ENCODE results near the gene ZNF429. TPM values are rescaled to one million over a fixed set of nuclear protein-coding genes. Genes with fewer than 3 reads are reported as not detected.
"Not testable (repeated sequence)": the region's sequence is repeated elsewhere in the genome, so short reads cannot be mapped to it uniquely, and the experiment has no call there.

ZNF429 gene
- total and polyA plus RNA-seq, 2 experiments from 2014 or later = 12.8 to 19.9 TPM

DNA sequence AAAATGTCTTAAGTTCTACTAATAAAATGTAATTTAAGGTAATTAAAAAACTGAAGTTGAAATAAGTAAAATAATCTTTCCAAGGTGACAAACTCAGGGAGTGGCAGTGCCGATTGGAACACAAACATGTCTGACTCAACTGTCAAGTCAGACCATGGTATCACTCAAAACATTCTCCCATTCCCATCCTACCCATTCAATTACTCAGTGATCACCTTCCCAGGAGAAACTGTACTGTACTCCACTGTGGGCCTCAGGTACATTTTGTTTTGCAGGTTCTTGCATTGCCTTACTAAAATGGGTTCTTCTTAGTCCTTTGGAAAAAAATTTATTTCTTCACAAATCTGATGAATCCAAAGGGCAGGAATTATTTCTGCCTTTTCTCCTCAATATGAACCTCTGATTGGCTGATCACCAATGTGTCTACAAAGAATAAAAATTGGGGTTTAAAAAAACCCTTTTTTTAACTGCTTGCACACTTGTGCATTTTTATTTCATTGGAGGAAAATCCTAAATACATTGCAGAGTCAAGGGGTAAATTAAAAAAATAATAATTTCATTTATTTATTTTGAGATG is 96.8 kb downstream of the ZNF429 start:
- DNase-seq (ENCODE audit: low spot score) = no peak
- Histone ChIP-seq H2AFZ (no peak overlapping the region), H3K9me2 (replicated peaks; ENCODE audit: insufficient read depth) (no peaks in the 10 kb centered on the region), H3K36me3 (replicated peaks; ENCODE audit: insufficient read depth, low read depth) (no peaks in the 10 kb centered on the region), H3K27me3 (no peaks in the 10 kb centered on the region), H3K4me2 (peak overlapping the region; percentile 68), H3K79me2 (no peaks in the 10 kb centered on the region), H3K4me3 (no peak overlapping the region), H3K27ac (no peak overlapping the region), H3K9me3 (ENCODE audit: low read depth) (no peaks in the 10 kb centered on the region), H4K20me1 (ENCODE audit: insufficient read depth, poor library complexity, severe bottlenecking) (no peaks in the 10 kb centered on the region), H3K4me1 (ENCODE audit: insufficient read depth) (peaks cover 9% of the 10 kb centered on the region)
- 44% methylated on average over 1 of the region's 1 CpG for WGBS (ENCODE audit: low lambda C conversion rate, missing lambda C conversion rate)
- no peak for TF ChIP-seq EZH2 (IDR thresholded peaks at IDR 0.05; ENCODE audit: borderline replicate concordance)
- TF ChIP-seq EZH2phosphoT487 (IDR thresholded peaks at IDR 0.05; ENCODE audit: low read depth, severe bottlenecking, unreplicated experiment) = no peak
- TF ChIP-seq, protein P1, sequence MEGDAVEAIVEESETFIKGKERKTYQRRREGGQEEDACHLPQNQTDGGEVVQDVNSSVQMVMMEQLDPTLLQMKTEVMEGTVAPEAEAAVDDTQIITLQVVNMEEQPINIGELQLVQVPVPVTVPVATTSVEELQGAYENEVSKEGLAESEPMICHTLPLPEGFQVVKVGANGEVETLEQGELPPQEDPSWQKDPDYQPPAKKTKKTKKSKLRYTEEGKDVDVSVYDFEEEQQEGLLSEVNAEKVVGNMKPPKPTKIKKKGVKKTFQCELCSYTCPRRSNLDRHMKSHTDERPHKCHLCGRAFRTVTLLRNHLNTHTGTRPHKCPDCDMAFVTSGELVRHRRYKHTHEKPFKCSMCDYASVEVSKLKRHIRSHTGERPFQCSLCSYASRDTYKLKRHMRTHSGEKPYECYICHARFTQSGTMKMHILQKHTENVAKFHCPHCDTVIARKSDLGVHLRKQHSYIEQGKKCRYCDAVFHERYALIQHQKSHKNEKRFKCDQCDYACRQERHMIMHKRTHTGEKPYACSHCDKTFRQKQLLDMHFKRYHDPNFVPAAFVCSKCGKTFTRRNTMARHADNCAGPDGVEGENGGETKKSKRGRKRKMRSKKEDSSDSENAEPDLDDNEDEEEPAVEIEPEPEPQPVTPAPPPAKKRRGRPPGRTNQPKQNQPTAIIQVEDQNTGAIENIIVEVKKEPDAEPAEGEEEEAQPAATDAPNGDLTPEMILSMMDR (IDR thresholded peaks at IDR 0.05; ENCODE audit: poor library complexity) = no peak

DNA sequence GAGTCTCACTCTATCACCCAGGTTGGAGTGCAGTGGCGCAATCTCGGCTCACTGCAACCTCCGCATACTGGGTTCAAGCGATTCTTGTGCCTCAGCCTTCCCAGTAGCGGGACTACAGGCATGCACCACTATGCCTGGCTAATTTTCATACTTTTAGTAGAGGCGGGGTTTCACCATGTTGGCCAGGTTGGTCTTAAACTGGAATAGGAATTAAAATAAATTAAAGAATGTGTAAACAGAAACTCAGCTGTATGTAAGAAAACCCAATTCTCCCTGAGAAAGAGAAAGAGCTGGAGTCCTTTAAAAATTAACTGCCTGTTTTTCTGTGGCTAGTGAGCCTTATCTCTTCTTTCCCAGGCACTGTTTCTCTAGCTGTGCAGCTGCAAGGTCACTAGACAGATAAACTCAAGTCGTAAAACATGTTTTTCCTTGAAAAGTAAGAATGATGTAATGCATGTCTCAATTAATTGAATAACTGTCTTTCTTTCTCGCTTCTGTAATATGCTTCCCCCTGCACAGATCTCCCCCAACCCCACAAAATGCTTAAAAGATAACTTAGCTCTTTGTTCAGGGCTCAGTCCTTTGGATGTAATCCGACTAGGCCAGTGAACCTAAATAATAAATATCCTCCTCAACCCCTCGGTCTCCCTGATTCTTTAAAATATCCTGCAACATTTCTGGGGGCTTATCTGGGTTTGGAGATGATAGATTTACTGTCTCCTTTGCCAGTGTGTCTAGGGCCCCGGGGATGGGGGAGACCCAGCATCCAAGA is 97.4 kb downstream of the ZNF429 start:
- Histone ChIP-seq H3K4me1 (ENCODE audit: insufficient read depth) (peaks cover 12% of the 10 kb centered on the region), H3K4me2 (peak overlapping the region; percentile 86), H3K27ac (peak overlapping the region; percentile 15)
- not testable (repeated sequence) for H3K4me3 ChIP-seq; H3K36me3 ChIP-seq (replicated peaks; ENCODE audit: insufficient read depth, low read depth); H4K20me1 ChIP-seq (ENCODE audit: insufficient read depth, poor library complexity, severe bottlenecking); H2AFZ ChIP-seq; H3K9me2 ChIP-seq (replicated peaks; ENCODE audit: insufficient read depth); H3K27me3 ChIP-seq; DNase-seq (ENCODE audit: low spot score); H3K79me2 ChIP-seq; H3K9me3 ChIP-seq (ENCODE audit: low read depth)
- 45% methylated on average over 11 of the region's 11 CpGs for WGBS (ENCODE audit: low lambda C conversion rate, missing lambda C conversion rate)

DNA sequence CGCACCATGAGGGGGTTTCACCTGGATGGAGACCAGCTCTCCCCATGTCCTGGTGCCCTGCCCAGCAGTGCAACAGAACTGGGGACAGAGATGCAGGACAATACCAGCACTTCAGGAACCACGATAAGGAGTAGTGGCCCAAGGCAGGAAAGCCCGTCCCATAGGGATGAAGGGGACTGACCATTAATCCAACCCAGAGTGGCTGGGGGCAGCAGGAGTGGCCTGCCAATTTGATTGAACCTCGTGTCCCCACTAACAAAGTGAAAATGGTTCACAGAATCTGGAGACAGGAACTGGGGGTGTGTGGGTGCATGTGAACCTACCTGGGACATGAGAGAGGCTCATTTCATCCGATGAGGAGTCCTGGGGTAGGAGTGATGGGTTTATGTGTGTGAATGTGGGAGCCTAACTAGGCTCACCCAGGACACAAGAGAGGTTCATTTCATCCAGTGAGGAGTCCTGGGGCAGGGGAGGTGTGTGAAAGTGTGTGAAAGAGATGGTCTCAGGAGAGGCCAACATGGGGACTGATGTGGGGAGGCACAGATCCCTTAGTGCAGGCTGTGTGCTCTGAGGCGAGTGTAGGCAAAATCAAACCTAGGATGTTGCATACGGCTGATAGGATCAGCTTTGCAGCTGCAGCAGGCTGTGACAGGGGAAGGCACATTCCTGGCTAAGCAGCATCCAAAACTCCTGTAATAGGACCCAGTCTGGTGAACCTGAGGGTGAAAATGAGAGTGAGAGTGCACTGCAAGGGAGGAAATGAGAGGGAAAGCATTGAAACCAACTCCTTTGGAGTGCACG is 98.2 kb downstream of the ZNF429 start:
- WGBS (ENCODE audit: low lambda C conversion rate, missing lambda C conversion rate) = 62% methylated on average over 8 of the region's 8 CpGs
- Histone ChIP-seq H3K27me3 (no peaks in the 10 kb centered on the region), H3K9me2 (replicated peaks; ENCODE audit: insufficient read depth) (no peaks in the 10 kb centered on the region), H3K79me2 (no peaks in the 10 kb centered on the region), H3K36me3 (replicated peaks; ENCODE audit: insufficient read depth, low read depth) (no peaks in the 10 kb centered on the region), H2AFZ (no peak overlapping the region), H3K27ac (peak overlapping the region; percentile 15), H4K20me1 (ENCODE audit: insufficient read depth, poor library complexity, severe bottlenecking) (no peaks in the 10 kb centered on the region), H3K4me2 (peak overlapping the region; percentile 86), H3K4me3 (no peak overlapping the region), H3K9me3 (ENCODE audit: low read depth) (no peaks in the 10 kb centered on the region), H3K4me1 (ENCODE audit: insufficient read depth) (peaks cover 18% of the 10 kb centered on the region)
- TF ChIP-seq EZH2phosphoT487 (IDR thresholded peaks at IDR 0.05; ENCODE audit: low read depth, severe bottlenecking, unreplicated experiment) = no peak
- TF ChIP-seq, protein P1 (IDR thresholded peaks at IDR 0.05; ENCODE audit: poor library complexity) = no peak
- TF ChIP-seq EZH2 (IDR thresholded peaks at IDR 0.05; ENCODE audit: borderline replicate concordance) = no peak
- DNase-seq (ENCODE audit: low spot score) = no peak

All from hepatocyte (in vitro differentiated cells).